PC-9 (cell line): ENCODE results near the gene SGMS1.

ENCODE experiments used
- EZH2 ChIP-seq: fragments of 200-600 bp; sonication (generic); IDR thresholded peaks from 2 replicates; pipeline ENCODE4 v1.8.0; 2017; ENCODE audit warnings: antibody characterized with exemption, low read depth
- TF ChIP-seq, protein P1 (sequence below): fragments of 200-600 bp; sonication (generic); conservative IDR thresholded peaks from 2 replicates; pipeline ENCODE4 v1.6.1; 2017; ENCODE audit warnings: mixed run types, antibody characterized with exemption, mild to moderate bottlenecking, moderate library complexity

DNA sequence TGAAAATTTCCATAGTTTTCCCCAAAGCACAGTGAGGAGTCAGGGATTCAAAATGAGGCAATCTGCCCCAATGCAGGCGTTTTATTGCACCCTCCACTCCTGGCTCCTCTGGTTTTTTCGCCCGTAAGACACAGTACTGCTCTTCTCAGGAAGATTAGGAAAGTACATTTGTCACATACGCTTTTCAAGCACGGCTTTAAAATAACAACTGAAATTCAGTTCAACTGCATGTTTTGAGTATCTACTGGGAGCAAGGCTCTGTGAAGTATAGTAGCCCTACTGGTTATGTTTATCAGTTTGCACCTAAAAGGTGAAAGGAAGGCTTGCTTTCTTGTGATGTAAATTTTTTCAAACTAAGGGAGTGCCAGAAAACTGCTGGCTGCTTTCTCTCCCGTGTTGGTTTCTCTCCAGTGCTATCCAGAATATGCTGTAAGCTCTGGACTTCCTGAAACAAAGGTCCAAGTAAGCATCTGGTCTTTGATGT is 1.9 kb upstream of the SGMS1 start:
- TF ChIP-seq EZH2 = no peak
- TF ChIP-seq, protein P1, sequence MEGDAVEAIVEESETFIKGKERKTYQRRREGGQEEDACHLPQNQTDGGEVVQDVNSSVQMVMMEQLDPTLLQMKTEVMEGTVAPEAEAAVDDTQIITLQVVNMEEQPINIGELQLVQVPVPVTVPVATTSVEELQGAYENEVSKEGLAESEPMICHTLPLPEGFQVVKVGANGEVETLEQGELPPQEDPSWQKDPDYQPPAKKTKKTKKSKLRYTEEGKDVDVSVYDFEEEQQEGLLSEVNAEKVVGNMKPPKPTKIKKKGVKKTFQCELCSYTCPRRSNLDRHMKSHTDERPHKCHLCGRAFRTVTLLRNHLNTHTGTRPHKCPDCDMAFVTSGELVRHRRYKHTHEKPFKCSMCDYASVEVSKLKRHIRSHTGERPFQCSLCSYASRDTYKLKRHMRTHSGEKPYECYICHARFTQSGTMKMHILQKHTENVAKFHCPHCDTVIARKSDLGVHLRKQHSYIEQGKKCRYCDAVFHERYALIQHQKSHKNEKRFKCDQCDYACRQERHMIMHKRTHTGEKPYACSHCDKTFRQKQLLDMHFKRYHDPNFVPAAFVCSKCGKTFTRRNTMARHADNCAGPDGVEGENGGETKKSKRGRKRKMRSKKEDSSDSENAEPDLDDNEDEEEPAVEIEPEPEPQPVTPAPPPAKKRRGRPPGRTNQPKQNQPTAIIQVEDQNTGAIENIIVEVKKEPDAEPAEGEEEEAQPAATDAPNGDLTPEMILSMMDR = no peak
